GM19372 (cell line): ENCODE results near the gene CDK4.
"Not testable (repeated sequence)": the region's sequence is repeated elsewhere in the genome, so short reads cannot be mapped to it uniquely, and the experiment has no call there.

Source experiments
- ATAC-seq: cut with Tn5 transposase; IDR thresholded peaks from one replicate; pipeline ENCODE4 v1.9.1; 2021; ENCODE audit warnings: mild to moderate bottlenecking, low read depth, moderate library complexity; ENCODE audit not compliant: unreplicated experiment

Gene CDK4

DNA sequence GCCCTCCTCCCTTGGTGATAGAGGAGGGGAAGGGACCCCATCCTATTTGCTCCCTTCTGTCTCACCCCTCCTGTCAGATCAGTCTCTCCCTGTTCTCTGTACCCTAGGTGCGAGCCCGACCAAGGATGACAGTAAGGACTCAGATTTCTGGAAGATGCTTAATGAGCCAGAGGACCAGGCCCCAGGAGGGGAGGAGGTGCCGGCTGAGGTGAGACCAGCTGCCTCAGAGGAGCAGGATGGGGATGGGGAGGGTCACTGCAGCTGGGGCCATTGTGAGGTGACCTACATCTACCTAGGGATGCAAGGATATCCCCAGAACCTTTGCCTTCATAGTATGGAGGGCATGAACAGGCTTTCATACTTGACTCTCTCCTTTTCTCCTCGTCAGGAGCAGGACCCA, 35.8 kb downstream of the CDK4 start:
- no peak for ATAC-seq

GRCh38 chr12:57715786-57716185, 36.3 kb downstream of the CDK4 start:
- no peak for ATAC-seq

DNA sequence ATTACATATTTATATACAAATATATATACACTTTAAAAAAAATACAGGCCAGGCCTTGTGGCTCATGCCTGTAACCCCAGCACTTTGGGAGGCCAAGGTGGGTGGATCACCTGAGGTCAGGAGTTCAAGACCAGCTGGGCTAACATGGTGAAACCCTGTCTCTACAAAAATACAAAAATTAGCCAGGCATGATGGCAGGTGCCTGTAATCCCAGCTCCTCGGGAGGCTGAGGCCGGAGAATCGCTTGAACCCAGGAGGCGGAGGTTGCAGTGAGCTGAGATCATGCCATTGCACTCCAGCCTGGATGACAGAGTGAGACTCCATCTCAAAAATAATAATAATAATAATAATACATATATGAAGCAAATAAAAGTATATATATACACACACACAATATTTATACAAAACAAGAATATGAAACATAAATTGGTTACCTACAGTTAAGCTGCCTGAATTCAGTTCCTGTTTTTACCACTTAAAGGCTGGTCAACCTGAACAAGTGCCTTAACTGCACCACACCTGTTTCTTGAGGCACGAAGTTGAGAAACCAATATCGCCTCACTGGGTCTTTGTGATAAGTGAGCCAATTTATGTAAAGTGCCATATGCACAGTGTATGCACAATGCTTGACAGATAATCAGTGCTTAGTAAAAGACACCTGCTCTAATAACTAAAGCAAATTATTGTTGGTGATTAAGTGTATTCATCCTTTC, 36.9 kb downstream of the CDK4 start:
- ATAC-seq: not testable (repeated sequence)

DNA sequence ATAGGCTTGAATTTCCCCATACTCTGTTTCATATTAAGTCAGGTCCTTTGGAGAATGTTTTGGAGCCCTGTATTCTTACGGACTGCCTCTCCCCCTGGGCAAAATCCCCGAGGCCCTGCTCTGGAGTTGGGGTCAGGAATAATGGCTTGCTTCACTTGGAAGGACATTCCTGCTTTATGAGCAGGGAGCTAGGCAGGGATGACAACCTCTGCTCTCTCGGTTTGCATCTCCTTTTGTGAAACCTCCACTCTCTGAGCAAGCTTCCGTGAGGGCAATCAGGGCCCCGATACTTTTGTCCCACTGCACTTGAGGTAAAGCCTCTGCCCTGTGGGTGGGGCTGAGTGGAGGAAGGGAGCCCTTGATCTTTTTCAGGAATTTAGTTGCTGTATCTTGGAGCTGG, 38.9 kb downstream of the CDK4 start:
- ATAC-seq: no peak

GRCh38 chr12:57712701-57713100, 39.4 kb downstream of the CDK4 start:
- ATAC-seq: no peak

DNA sequence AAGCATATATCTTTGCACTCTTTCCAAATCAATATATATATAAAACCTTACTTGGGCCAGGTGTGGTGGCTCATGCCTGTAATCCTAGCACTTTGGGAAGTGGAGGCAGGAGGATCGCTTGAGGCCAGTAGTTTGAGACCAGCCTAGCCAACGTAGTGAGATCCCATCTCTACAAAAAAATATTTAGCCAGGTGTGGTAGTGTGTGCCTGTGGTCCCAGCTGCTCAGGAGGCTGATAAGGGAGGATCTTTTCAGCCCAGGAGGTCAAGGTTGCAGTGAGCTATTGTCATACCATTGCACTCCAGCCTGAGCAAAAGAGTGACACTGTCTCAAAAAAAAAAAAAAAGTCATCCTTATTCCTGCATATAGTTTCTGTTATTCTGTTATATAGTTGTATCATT, 43.8 kb downstream of the CDK4 start:
- ATAC-seq: no peak

- ATAC-seq: no peak
These were observed 44.9 kb downstream of the CDK4 start for GRCh38 chr12:57707250-57707649.

- no peak for ATAC-seq
These were observed 51.8 kb downstream of the CDK4 start for GRCh38 chr12:57700317-57700716.

- ATAC-seq: no peak
These were observed 53.7 kb downstream of the CDK4 start for GRCh38 chr12:57698414-57698813.
